NB4 (cell line): ENCODE results near the gene IL31.

Source experiments
- DNase-seq: peaks from one replicate; pipeline ENCODE4 v3.0.0; 2010; ENCODE audit warnings: low read depth
- H3K4me3 ChIP-seq: one replicate; pipeline ENCODE4 v1.5.1; 2011; ENCODE audit warnings: mild to moderate bottlenecking, low read depth, low read length, moderate library complexity
- CTCF ChIP-seq: IDR thresholded peaks from one replicate; pipeline ENCODE4 v1.5.1; 2012; ENCODE audit warnings: low read depth, low read length
- MYC ChIP-seq: IDR thresholded peaks from 2 replicates; pipeline ENCODE4 v1.6.1; 2011; ENCODE audit warnings: low read depth, low read length
- POLR2A ChIP-seq: IDR thresholded peaks from 2 replicates; pipeline ENCODE4 v1.6.1; 2011; ENCODE audit warnings: mild to moderate bottlenecking; ENCODE audit not compliant: insufficient read length; ENCODE audit errors: extremely low read depth
- TF ChIP-seq, protein P1 (sequence below): IDR thresholded peaks from 2 replicates; pipeline ENCODE4 v1.6.1; 2011; ENCODE audit warnings: low read depth, low read length

IL31 gene

DNA sequence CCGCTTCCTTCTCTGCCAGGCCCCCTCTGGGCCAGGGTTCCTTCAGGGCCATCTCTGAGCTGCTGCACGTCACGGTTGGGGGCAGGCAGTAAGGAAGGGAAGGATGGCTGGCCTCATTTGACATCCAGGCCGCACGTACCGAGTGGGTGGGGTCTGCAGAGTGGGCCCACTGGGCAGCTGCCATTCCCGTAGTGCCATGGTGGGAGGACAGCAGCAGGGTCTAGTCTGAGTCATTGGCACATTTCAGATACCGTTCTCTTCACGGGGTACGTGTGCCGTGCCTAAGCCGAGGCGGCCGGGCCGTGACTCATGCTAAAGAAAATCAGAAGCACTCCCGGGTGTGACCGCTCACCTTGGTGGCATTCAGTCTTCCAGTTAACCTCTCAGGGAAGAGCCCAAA lies 43.9 kb downstream of the IL31 start:
- no peak for DNase-seq
- TF ChIP-seq POLR2A (no peak), CTCF (no peak), MYC (no peak)
- TF ChIP-seq, protein P1, sequence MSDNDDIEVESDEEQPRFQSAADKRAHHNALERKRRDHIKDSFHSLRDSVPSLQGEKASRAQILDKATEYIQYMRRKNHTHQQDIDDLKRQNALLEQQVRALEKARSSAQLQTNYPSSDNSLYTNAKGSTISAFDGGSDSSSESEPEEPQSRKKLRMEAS, result no peak
- no peak overlapping the region for H3K4me3 ChIP-seq

DNA sequence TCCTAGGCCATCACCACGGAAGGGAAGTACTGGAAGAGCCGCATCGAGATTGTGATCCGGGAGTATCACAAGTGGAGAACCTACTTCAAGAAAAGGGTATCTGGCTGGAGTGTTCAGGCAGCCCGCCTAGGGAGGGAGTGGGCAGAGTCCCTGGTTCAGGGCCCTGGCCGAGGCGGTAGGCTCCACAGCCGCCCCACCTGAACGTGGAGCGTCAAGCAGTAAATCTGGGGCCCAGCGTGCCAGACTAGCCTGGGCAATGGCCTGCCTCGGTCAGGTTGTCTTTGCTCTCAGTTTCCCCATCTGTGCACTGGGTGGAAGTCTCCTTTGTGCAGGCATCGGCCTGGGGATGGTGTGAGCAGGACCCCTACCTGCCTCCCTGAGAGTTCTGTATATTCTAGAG lies 44.9 kb downstream of the IL31 start:
- H3K4me3 ChIP-seq, result no peak overlapping the region
- no peak for TF ChIP-seq CTCF
- no peak for TF ChIP-seq MYC
- TF ChIP-seq POLR2A, result no peak
- TF ChIP-seq, protein P1, result no peak
- no peak for DNase-seq

- no peak for DNase-seq
- H3K4me3 ChIP-seq, result no peak overlapping the region
- TF ChIP-seq CTCF (no peak), POLR2A (no peak), MYC (no peak)
- TF ChIP-seq, protein P1, result no peak
Observed at GRCh38 chr12:122128481-122128880, 45.5 kb downstream of the IL31 start.

DNA sequence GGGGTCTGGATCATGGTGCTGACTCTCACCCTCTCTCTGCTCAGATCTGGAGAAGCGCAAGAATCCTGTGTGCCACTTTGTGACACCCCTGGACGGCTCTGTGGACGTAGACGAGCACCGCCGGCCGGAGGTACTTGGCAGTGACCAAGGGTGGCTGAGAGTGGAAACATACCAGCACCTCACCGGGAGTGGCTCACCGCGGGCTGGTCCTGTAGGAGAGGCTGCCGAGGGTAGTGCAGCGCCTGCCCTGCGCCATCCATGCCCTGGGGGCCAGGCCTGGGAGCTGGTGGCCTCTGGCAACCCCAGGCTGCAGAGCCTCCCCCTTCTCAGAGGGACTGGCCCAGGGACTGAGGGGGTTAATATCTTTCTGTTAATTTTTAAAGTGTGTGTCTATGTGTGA lies 46.2 kb downstream of the IL31 start:
- no peak overlapping the region for H3K4me3 ChIP-seq
- no peak for TF ChIP-seq POLR2A
- TF ChIP-seq CTCF, result no peak
- no peak for TF ChIP-seq MYC
- TF ChIP-seq, protein P1, result no peak
- no peak for DNase-seq

DNA sequence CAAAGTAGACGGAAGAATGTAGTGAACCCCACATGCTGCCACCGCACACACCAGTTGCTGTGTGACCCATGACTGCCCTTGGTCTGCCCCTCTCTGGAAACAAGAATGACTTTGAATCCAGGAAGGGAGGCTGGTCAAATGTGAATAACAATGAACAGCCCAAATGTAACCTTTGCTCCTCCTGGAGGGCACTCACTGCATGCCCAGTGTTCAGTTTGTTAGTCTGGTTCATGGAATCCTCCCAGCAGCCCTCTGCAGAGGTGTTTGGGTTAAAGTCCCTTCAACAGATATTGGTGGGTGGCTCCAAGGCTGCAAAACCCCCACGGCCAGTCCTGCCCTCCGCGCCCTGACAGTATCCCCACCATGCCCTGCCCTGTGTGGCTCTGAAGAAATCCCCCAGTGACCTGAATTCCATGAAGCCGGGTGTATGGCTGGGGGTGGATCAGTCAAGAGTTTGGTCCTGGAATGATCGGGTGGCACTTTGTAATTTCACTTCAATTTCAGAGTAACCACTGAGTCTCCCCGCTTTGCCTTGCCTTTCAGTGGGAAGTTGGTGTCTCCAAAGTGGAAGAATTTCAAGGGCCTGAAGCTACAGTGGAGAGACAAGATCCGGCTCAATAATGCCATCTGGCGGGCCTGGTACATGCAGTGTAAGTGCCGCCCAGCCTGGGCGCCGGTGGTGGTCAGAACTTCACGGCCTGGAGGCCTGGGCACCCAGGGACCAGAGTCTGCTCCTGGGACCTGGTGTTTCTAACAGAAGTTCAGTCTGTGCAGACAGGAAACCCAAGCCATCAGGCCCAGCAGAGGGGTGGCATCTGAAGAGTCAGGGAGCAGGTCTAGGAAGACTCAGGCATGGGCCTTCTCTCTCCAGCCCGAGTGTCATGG lies 47.1 kb downstream of the IL31 start:
- no peak for TF ChIP-seq POLR2A
- TF ChIP-seq, protein P1, result no peak
- no peak for TF ChIP-seq MYC
- TF ChIP-seq CTCF, result no peak
- DNase-seq, result no peak
- H3K4me3 ChIP-seq, result no peak overlapping the region
